Heart left ventricle (tissue), 16 donors: ENCODE results near the gene SYNGAP1. TPM values are rescaled to one million over a fixed set of nuclear protein-coding genes. Genes with fewer than 3 reads are reported as not detected.
A peak's percentile ranks its signal among the peaks of the same experiment; 100 is the strongest.

Experiments used
- ATAC-seq, 4 donors: fragments of 200-7000 bp; cut with Tn5 transposase; one replicate each; pipeline ENCODE4 v1.9.1; 2020 to 2022; ENCODE audit warnings: moderate library complexity in 4 of 4, mild to moderate bottlenecking in 3 of 4, moderate number of reproducible peaks in 1 of 4
- DNase-seq, 5 donors: peaks; one replicate each; pipeline ENCODE4 v3.0.0-alpha.2; 2020
- H3K27ac ChIP-seq, 12 donors: fragments of 200-600 bp; sonication (generic) in 4 of 12; one replicate each; pipeline versions ENCODE4 v1.5.0 to v1.8.0; 2016 to 2022; ENCODE audit warnings: mild to moderate bottlenecking in 2 of 12
- H3K27me3 ChIP-seq, 9 donors: fragments of 200-600 bp; sonication (generic) in 2 of 9; one replicate each; pipeline versions ENCODE4 v1.5.1 to v1.8.0; 2016 to 2022; ENCODE audit warnings: mild to moderate bottlenecking in 3 of 9
- H3K36me3 ChIP-seq, 9 donors: fragments of 200-600 bp; sonication (generic) in 2 of 9; one replicate each; pipeline versions ENCODE4 v1.5.0 to v1.8.0; 2018 to 2022; ENCODE audit warnings: mild to moderate bottlenecking in 2 of 9
- H3K4me1 ChIP-seq, 12 donors: fragments of 200-600 bp; sonication (generic) in 4 of 12; one replicate each; pipeline versions ENCODE4 v1.5.0 to v1.8.0; 2016 to 2022; ENCODE audit warnings: mild to moderate bottlenecking in 3 of 12
- H3K4me3 ChIP-seq, 12 donors: fragments of 200-600 bp; sonication (generic) in 4 of 12; one replicate each; pipeline versions ENCODE4 v1.5.0 to v1.8.0; 2017 to 2022; ENCODE audit warnings: mild to moderate bottlenecking in 9 of 12, moderate library complexity in 4 of 12
- H3K9me3 ChIP-seq, 12 donors: fragments of 200-600 bp; sonication (generic) in 4 of 12; one replicate each; pipeline versions ENCODE4 v1.5.0 to v1.8.0; 2016 to 2022; ENCODE audit warnings: mild to moderate bottlenecking in 1 of 12
- CTCF ChIP-seq, 12 donors: fragments of 200-600 bp; sonication (generic) in 4 of 12; IDR thresholded peaks; one replicate each; pipeline versions ENCODE4 v1.5.0 to v1.8.0; 2018 to 2022; ENCODE audit warnings: antibody characterized with exemption in 12 of 12, mild to moderate bottlenecking in 5 of 12
- POLR2A ChIP-seq, 2 donors: fragments of 450-650 bp; IDR thresholded peaks; one replicate each; pipeline ENCODE4 v1.6.1; 2017; ENCODE audit warnings: antibody characterized with exemption in 2 of 2, mild to moderate bottlenecking in 2 of 2, moderate library complexity in 2 of 2
- WGBS, 4 donors: extraction: QIAGEN DNeasy Blood & Tissue Kit in 2 of 4; methylation state at CpG; one replicate each; pipeline versions ENCODE4 v1.1.5 to v1.1.7; 2013 to 2018; 5-methylcytosine and 5-hydroxymethylcytosine counted together
- intact Hi-C, 10 donors: fragments of 100-400 bp; cut with DNase I; formaldehyde crosslinking; loops; one replicate each; pipeline versions ENCODE4 v1.11.1 to v1.14.2; 2022
- polyA plus RNA-seq, 2 donors: library from polyadenylated mRNA; stranded (reverse); fragments of 200-250 nt; gene quantifications; one replicate each; pipeline ENCODE4 v1.2.3, GENCODE V29; 2013
- total RNA-seq, 9 donors: library from RNA; depleted of rRNA in 2 of 9; stranded (reverse); fragments of >200 nt in 2 of 9; fragmentation: NEBNext Ultra II Directional in 3 of 9; extraction: Animal tissue kit (Norgen Biotek cat#: 25700) in 3 of 9; gene quantifications; one replicate each; pipeline versions ENCODE4 v1.1.0 to v1.2.4, GENCODE V29; 2016 to 2023
- donor health status: ischemic (EF 13 %, LVEDD 7.1; RV severe dilation, severe dysfunction).
- donor health status: healthy with polysubstance abuse.
- donor health status: DM: no; HTN: yes; CAD: no.
- donor health status: DM: no; HTN: no; CAD: no.
- donor health status: ischemic (EF 25% LVEDD 6.9; RV normal size, moderate dysfunction).
- donor health status: ischemic (EF 25% LVEDD 5.7; RV mildly dilated, moderate dysfunction).
- donor health status: healthy.
- donor health status: DM: yes; HTN: yes; CAD: no.
- donor health status: ischemic (EF 35%, LVEDD 5.7; RV mildly dilated, moderate dysfunction).
- donor health status: nonischemic (EF 11% LVEDD 7.7; RV severe dilation, severe dysfunction).
- donor health status: DM: yes; HTN: yes; CAD: no.
- donor health status: PGD.
- donor health status: ischemic (EF 29% LVEDD 5.4; RV normal size, mild dysfunction).
- donor health status: nonischemic (EF 23%, LVEDD 6.1; RV moderate dilation, normal function).

The SYNGAP1 gene
- total and polyA plus RNA-seq, 11 donors, result 2.4 to 9.9 (median 5.0) TPM

- TF ChIP-seq CTCF (IDR thresholded peaks at IDR 0.05), result no peak
- TF ChIP-seq POLR2A (IDR thresholded peaks at IDR 0.05), result no peak
- no peaks in the 10 kb centered on the region for H3K36me3 ChIP-seq
- intact Hi-C loops, result no loop called here
- H3K4me1 ChIP-seq, result no peaks in the 10 kb centered on the region
- DNase-seq (no peak), ATAC-seq (peak in 2 of 4 donors; percentile 7 to 13)
- no peaks in the 10 kb centered on the region for H3K9me3 ChIP-seq
- H3K4me3 ChIP-seq, result no peak overlapping the region
- peaks cover 0 to 3% (median 0%) of the 10 kb centered on the region in 9 donors for H3K27me3 ChIP-seq
- H3K27ac ChIP-seq, result no peak overlapping the region
- WGBS, 4 donors, result 62 to 65% (median 63%) methylated on average over 3 of the region's 3 CpGs
These were observed 70.3 kb downstream of the SYNGAP1 start for GRCh38 chr6:33490198-33490597.

- DNase-seq (peak in 3 of 5 donors; percentile 23 to 49 (median 34)), ATAC-seq (peak; percentile 58 to 87 (median 70))
- Histone ChIP-seq H3K27ac (no peak overlapping the region), H3K36me3 (no peaks in the 10 kb centered on the region), H3K27me3 (peaks cover 0 to 3% (median 0%) of the 10 kb centered on the region in 9 donors), H3K9me3 (no peaks in the 10 kb centered on the region), H3K4me3 (no peak overlapping the region), H3K4me1 (no peaks in the 10 kb centered on the region)
- no peak for TF ChIP-seq POLR2A (IDR thresholded peaks at IDR 0.05)
- peak in 1 of 12 donors; percentile 3 for TF ChIP-seq CTCF (IDR thresholded peaks at IDR 0.05)
- intact Hi-C loops, result no loop called here
- 70 to 83% (median 76%) methylated on average over 4 to 6 of the region's 6 CpGs for WGBS, 4 donors
These were observed 70.8 kb downstream of the SYNGAP1 start for GRCh38 chr6:33490621-33491020.

- Histone ChIP-seq H3K4me1 (no peaks in the 10 kb centered on the region), H3K27ac (no peak overlapping the region), H3K4me3 (no peak overlapping the region), H3K36me3 (no peaks in the 10 kb centered on the region), H3K9me3 (no peaks in the 10 kb centered on the region), H3K27me3 (no peaks in the 10 kb centered on the region)
- 36 to 47% (median 44%) methylated on average over 3 to 4 of the region's 4 CpGs for WGBS, 4 donors
- no peak for ATAC-seq
- intact Hi-C loops, result no loop called here
- TF ChIP-seq POLR2A (IDR thresholded peaks at IDR 0.05) (no peak), CTCF (IDR thresholded peaks at IDR 0.05) (no peak)
- no peak for DNase-seq
These were observed 72.2 kb downstream of the SYNGAP1 start for GRCh38 chr6:33492093-33492492.

DNA sequence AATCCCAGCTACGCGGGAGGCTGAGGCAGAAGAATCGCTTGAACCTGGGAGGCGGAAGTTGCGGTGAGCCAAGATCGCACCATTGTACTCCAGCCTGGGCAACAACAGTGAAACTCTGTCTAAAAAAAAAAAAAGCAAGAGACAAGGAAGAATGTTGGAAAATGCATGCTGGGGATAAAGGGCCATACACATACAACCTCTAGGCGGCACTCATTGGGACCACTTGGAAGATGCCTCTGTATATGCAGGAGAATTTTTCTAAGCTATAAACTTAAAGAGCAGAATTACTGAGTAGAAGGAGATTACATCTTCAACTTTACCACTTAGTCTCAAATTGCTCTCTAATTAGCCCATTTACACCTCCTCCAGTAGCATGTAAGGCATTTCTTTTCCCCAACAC lies 77.3 kb downstream of the SYNGAP1 start:
- ATAC-seq (no peak), DNase-seq (no peak)
- Histone ChIP-seq H3K27ac (no peak overlapping the region), H3K36me3 (no peaks in the 10 kb centered on the region), H3K9me3 (no peaks in the 10 kb centered on the region), H3K27me3 (no peaks in the 10 kb centered on the region), H3K4me3 (no peak overlapping the region), H3K4me1 (no peaks in the 10 kb centered on the region)
- intact Hi-C loops, result no loop called here
- WGBS, 4 donors, result 86 to 99% (median 98%) methylated on average over 7 of the region's 7 CpGs
- TF ChIP-seq POLR2A (IDR thresholded peaks at IDR 0.05) (no peak), CTCF (IDR thresholded peaks at IDR 0.05) (no peak)
